Caco-2 (cell line): Measurements from ENCODE around the gene RORC. TPM values are rescaled to one million over a fixed set of nuclear protein-coding genes. Genes with fewer than 3 reads are reported as not detected.
"Not testable (repeated sequence)": the region's sequence is repeated elsewhere in the genome, so short reads cannot be mapped to it uniquely, and the experiment has no call there.

Experiments used
- Bru-seq: library from RNA; stranded (reverse); fragments of 400-500 nt; gene quantifications from one replicate; lab custom pipeline; 2021; lab: Mats Ljungman, UMichigan
- BruChase-seq, 2 experiments: library from RNA; stranded (reverse); fragments of 400-500 nt; gene quantifications; one replicate each; lab custom pipeline; 2021; lab: Mats Ljungman, UMichigan
- BruUV-seq: library from RNA; stranded (reverse); fragments of 400-500 nt; replicated peaks from 2 replicates; lab custom pipeline; 2021; lab: Mats Ljungman, UMichigan
- CTCF ChIA-PET: fragments of 300-600 bp; sonication (Branson Sonifier 250); formaldehyde crosslinking; loops from one replicate; lab custom pipeline; 2022; ENCODE audit warnings: antibody characterized with exemption; lab: Charles Lee
- POLR2A ChIA-PET: fragments of 300-600 bp; sonication (Branson Sonifier 250); formaldehyde crosslinking; loops from one replicate; lab custom pipeline; 2022; ENCODE audit warnings: antibody characterized with exemption; lab: Charles Lee
- DNase-seq, 2 experiments: peaks; one replicate each; pipeline versions ENCODE4 v3.0.0 to v3.0.0-alpha.2; 2020 to 2022
- H3K27me3 ChIP-seq: replicated peaks from 2 replicates; pipeline ENCODE4 v1.6.0; 2011; ENCODE audit warnings: low read length; ENCODE audit not compliant: control insufficient read depth, insufficient read depth
- H3K36me3 ChIP-seq: 2 replicates; pipeline ENCODE4 v1.5.1; 2011; ENCODE audit warnings: low read length; ENCODE audit not compliant: control insufficient read depth, insufficient read depth
- H3K4me1 ChIP-seq: fragments of 250-450 bp; sonication (Bioruptor Pico); 2 replicates; pipeline ENCODE4 v1.5.1; 2020; ENCODE audit warnings: mild to moderate bottlenecking
- H3K4me3 ChIP-seq: 2 replicates; pipeline ENCODE4 v1.5.1; 2011; ENCODE audit warnings: low read depth, mild to moderate bottlenecking, control low read depth, low read length
- H3K9me3 ChIP-seq: fragments of 250-450 bp; sonication (Bioruptor Pico); 2 replicates; pipeline ENCODE4 v1.5.1; 2020; ENCODE audit warnings: mild to moderate bottlenecking, moderate library complexity
- H3K27ac Mint-ChIP-seq: one replicate; pipeline ENCODE4 v1.8.0; 2022; ENCODE audit warnings: mixed read lengths; ENCODE audit not compliant: unreplicated experiment
- H3K27me3 Mint-ChIP-seq: one replicate; pipeline ENCODE4 v1.8.0; 2022; ENCODE audit warnings: mixed read lengths; ENCODE audit not compliant: insufficient read depth, unreplicated experiment
- H3K36me3 Mint-ChIP-seq: one replicate; pipeline ENCODE4 v1.8.0; 2022; ENCODE audit warnings: mild to moderate bottlenecking, mixed read lengths; ENCODE audit not compliant: insufficient read depth, unreplicated experiment
- H3K4me1 Mint-ChIP-seq: one replicate; pipeline ENCODE4 v1.8.0; 2022; ENCODE audit warnings: low read depth, mixed read lengths; ENCODE audit not compliant: unreplicated experiment
- H3K4me3 Mint-ChIP-seq: one replicate; pipeline ENCODE4 v1.8.0; 2022; ENCODE audit warnings: mild to moderate bottlenecking, moderate library complexity, mixed read lengths; ENCODE audit not compliant: unreplicated experiment
- H3K9me3 Mint-ChIP-seq: one replicate; pipeline ENCODE4 v1.8.0; 2022; ENCODE audit warnings: mixed read lengths; ENCODE audit not compliant: unreplicated experiment
- CTCF ChIP-seq, 2 experiments: fragments of 200-600 bp in 1 of 2; IDR thresholded peaks; 1 replicate in 1 of 2; 2 replicates in 1 of 2; pipeline versions ENCODE4 v1.5.1 to v1.8.0; 2011 to 2022; ENCODE audit warnings: antibody characterized with exemption in 1 of 2, control low read depth in 1 of 2, inconsistent platforms in 1 of 2, low read depth in 1 of 2, low read length in 1 of 2, mild to moderate bottlenecking in 1 of 2, moderate library complexity in 1 of 2; ENCODE audit not compliant: insufficient read depth in 1 of 2, severe bottlenecking in 1 of 2, unreplicated experiment in 1 of 2
- intact Hi-C: fragments of 100-400 bp; cut with micrococcal nuclease; formaldehyde crosslinking; loops from one replicate; pipeline ENCODE4 v1.10.0; 2022; ENCODE audit not compliant: unreplicated experiment
- long read RNA-seq: library from polyadenylated mRNA; stranded (forward); transcript quantifications from one replicate; pipeline ENCODE4 v2.0.0, GENCODE V29; 2022
- total RNA-seq: library from RNA; stranded (reverse); gene quantifications from 2 replicates; pipeline ENCODE4 v1.2.3, GENCODE V29; 2022

RORC gene
- total RNA-seq (not detected in 2 replicates), Bru-seq, nascent RNA (percentile 6 among the genes with signal in this experiment), BruChase-seq, experiment 1, labeled RNA remaining after a 2-hour chase (not detected), BruChase-seq, experiment 2, labeled RNA remaining after a 6-hour chase (not detected)
- long read RNA-seq = 0 reads

GRCh38 chr1:151831605-151832004 is at the start of gene RORC:
Gene RORC, minus strand, starts transcription at chr1:151831802. Its CDS starts 38 bp downstream, at chr1:151831764.
- no peak within 1 kb of the TSS for H3K4me3 Mint-ChIP-seq
- BruUV-seq = no TSS peak
- H3K36me3 ChIP-seq = no peaks in the 10 kb centered on the region
- H3K27me3 ChIP-seq = no peaks in the 10 kb centered on the region
- H3K9me3 Mint-ChIP-seq = no peaks in the 10 kb centered on the region
- intact Hi-C loops = no loop called here
- no peak within 1 kb of the TSS for H3K27ac Mint-ChIP-seq
- H3K9me3 ChIP-seq = no peaks in the 10 kb centered on the region
- POLR2A ChIA-PET = no interaction called here
- DNase-seq = no peak
- CTCF ChIA-PET = no interaction called here
- TF ChIP-seq CTCF (IDR thresholded peaks at IDR 0.05; ENCODE audit: insufficient read depth in 1 of 2, low read depth in 1 of 2, low read length in 1 of 2, severe bottlenecking in 1 of 2, unreplicated experiment in 1 of 2) = no peak
- H3K4me1 Mint-ChIP-seq = peaks cover 23% of the 10 kb centered on the region
- H3K4me3 ChIP-seq = no peak within 1 kb of the TSS
- H3K27me3 Mint-ChIP-seq = no peaks in the 10 kb centered on the region
- H3K4me1 ChIP-seq = peaks cover 17% of the 10 kb centered on the region
- peaks cover 9% of the 10 kb centered on the region for H3K36me3 Mint-ChIP-seq

GRCh38 chr1:151875419-151876097 is 44.0 kb upstream of the RORC start:
- no TSS peak for BruUV-seq
- POLR2A ChIA-PET = no interaction called here
- CTCF ChIA-PET = no interaction called here

GRCh38 chr1:151872776-151873175 is 41.2 kb upstream of the RORC start:
- CTCF ChIA-PET, H3K4me3 Mint-ChIP-seq, BruUV-seq: not testable (repeated sequence)

More at GRCh38 chr1:151875419-151876097, 44.0 kb upstream of the RORC start:
- intact Hi-C loops = no loop called here
- no peak for TF ChIP-seq CTCF (IDR thresholded peaks at IDR 0.05; ENCODE audit: insufficient read depth in 1 of 2, low read depth in 1 of 2, low read length in 1 of 2, severe bottlenecking in 1 of 2, unreplicated experiment in 1 of 2)
- no peaks in the 10 kb centered on the region for H3K36me3 ChIP-seq
- H3K9me3 ChIP-seq = no peaks in the 10 kb centered on the region
- Mint-ChIP-seq H3K4me3 (no peak overlapping the region), H3K27me3 (peaks cover 2% of the 10 kb centered on the region), H3K27ac (no peak overlapping the region), H3K36me3 (no peaks in the 10 kb centered on the region), H3K4me1 (no peaks in the 10 kb centered on the region), H3K9me3 (no peaks in the 10 kb centered on the region)
- no peaks in the 10 kb centered on the region for H3K27me3 ChIP-seq
- no peaks in the 10 kb centered on the region for H3K4me1 ChIP-seq
- no peak for DNase-seq
- H3K4me3 ChIP-seq = no peak overlapping the region

More at GRCh38 chr1:151872776-151873175, 41.2 kb upstream of the RORC start:
- H3K27me3 ChIP-seq, POLR2A ChIA-PET, H3K36me3 Mint-ChIP-seq, H3K27ac Mint-ChIP-seq, H3K27me3 Mint-ChIP-seq, H3K36me3 ChIP-seq, H3K4me1 ChIP-seq, H3K9me3 Mint-ChIP-seq, H3K9me3 ChIP-seq, intact Hi-C loops, H3K4me1 Mint-ChIP-seq, DNase-seq, H3K4me3 ChIP-seq: not testable (repeated sequence)
